CD4-positive, alpha-beta T cell treated with Interleukin-21 for 1 hour (primary cell): ENCODE results near the gene STRAP.
"Not testable (repeated sequence)": the region's sequence is repeated elsewhere in the genome, so short reads cannot be mapped to it uniquely, and the experiment has no call there.

Experiments used
- DNase-seq: peaks from one replicate; pipeline ENCODE4 v3.0.0-alpha.2; 2020

The STRAP gene

DNA sequence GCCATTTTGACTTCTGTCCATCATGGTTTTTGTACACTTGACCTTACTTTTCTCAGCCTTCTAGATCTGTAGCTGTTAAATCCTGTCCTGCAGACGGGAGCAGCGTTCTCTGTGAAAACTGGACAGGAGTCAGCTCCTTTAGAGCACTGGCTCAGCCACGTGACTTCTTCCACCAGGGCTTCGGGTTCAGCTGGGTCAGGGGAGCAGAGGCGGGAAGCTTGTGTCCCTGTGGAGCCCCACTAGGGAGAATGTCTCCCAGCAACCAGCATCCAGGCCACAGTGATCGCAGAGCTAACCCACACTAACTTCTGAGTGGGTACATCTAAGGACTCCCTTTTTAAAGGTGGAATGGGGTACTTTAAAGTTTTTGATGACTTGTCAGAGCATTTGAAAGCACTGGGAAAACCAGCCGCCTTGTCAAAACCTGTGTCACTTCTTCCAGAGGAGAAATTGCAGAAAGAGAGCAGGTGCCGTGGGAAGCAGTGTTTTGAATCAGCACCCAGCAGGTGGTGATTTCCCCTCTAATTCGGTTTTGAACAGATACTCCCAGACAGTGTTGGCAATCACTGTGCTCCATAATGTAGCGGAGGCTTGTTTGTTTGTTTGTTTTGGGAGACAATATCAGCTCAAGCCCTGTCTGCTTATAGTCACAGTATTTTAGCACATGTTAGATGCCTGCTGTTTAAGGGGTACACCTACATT lies 46.8 kb downstream of the STRAP start:
- DNase-seq: no peak

DNA sequence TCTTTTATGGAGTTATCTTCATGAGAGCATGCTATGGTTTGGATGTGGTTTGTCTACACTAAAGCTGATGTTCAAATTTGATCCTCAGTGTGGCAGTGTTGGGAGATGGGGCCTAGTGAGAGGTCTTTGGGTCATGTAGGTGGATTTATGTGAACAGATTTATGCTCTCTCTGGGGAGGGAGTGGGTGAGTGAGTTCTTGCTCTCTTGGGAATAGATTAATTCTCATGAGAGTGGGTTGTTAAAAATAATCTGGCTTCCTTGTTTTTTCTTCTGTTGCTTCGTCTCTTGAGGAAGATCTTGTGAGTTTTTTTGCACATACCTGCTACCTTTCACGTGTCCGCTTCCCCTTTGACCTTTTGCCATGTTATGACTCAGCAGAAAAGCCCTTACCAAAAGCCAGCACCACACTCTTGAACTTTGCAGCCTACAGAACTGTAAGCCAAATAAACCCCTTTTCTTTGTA lies 49.4 kb downstream of the STRAP start:
- DNase-seq: no peak

DNA sequence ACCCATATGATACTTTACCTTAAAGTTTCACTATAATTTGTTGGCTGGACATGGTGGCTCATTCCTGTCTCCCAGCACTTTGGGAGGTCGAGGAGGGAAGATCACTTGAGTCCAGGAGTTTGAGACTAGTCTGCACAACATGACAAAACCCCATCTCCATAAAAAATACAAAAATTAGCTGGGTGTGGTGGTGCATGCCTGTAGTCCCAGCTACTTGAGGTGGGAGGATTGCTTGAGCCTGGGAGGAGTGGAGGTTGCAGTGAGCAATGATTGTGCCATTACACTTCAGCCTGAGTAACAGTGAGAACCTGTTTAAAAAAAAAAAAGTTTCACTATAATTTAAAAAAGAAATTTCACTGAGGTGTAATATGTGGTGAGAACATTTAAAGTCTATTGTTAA lies 50.1 kb downstream of the STRAP start:
- DNase-seq: no peak

DNA sequence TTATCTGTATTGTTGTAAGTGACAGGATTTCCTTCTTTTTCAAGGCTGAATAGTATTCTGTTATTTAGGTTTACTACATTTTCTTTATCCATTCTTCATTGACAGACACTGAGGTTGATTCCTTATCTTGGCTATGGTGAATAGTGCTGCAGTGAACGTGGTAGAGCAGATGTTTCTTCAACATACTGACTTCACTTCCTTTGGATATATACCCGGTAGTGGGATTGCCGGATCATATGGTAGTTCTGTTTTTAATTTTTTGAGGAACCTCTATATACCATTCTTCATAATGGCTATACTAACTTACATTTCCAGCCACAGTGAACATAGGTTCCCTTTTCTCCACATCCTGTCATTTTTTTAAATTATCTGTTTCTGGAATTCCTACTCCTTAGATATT lies 50.8 kb downstream of the STRAP start:
- DNase-seq: no peak

DNA sequence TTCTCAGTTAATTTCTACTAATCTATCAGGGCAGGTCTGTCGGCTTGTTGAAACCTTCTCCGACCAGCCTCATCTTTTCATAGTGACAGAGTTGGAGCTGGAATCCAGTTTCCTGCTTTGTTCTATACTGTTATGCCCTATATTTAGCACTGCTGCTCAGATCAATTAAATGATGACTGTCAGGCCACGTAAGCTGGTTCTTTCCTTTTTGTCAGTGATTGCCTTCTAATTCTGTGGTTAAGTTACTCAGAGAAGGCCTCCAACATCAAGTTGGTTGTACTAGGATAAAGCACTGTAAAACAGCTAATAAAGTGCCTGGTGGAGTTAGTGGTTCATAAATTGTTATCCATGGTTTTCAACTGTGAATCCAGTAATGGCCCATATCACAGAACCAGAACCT lies 51.6 kb downstream of the STRAP start:
- DNase-seq: no peak

DNA sequence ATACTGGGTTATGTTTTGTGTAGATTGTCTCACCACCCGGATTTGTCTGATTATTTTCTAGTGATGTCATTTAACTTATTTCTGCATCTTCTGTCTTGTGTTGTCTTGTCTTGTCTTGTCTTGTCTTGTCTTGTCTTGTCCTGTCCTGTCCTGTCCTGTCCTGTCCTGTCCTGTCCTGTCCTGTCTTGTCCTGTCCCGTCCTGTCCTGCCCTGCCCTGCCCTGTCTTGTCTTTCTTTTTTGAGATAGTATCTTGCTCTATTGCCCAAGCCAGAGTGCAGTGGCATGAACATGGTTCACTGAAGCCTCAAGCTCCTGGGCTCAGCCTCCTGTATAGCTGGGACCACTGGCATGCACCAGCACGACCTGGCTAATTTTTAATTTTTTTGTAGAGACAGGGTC lies 54.6 kb downstream of the STRAP start:
- DNase-seq: no peak

DNA sequence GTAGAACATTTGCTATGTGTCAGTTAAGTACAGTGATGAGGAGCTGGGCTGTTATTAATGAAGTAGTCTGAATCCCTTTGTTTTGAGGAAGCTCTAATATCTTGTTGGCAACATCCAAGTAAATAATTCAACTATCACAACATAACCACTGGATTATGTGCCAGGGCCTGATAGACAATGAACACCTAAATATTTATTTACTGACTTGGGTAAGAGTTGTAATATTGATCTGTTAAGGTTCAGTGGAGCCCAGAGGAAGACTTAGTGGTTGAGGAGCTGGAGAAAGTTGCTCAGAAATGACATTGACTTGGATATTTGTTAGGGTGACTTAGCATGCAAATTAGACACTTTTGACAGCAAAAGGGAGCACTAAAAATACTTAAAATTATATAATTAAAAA lies 55.7 kb downstream of the STRAP start:
- DNase-seq: no peak

DNA sequence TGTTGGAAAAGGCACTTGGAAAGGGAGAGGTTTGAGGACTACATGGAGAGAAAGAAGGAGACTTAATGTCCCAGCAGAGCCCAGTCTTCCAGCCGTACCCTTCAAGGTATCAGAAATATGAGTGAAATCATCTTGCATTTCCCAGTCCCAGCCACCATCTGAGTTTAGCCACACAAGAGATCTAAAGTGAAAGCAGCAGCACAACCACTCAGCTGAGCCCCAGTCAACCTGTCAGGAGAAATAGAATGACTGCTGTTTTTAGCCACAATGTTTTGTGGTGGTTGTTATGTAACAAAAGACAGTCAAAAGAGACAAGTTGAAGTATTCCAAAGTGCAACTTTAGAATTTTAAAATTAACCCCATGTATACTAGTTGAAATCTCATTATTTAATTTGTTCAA lies 56.9 kb downstream of the STRAP start:
- DNase-seq: no peak

DNA sequence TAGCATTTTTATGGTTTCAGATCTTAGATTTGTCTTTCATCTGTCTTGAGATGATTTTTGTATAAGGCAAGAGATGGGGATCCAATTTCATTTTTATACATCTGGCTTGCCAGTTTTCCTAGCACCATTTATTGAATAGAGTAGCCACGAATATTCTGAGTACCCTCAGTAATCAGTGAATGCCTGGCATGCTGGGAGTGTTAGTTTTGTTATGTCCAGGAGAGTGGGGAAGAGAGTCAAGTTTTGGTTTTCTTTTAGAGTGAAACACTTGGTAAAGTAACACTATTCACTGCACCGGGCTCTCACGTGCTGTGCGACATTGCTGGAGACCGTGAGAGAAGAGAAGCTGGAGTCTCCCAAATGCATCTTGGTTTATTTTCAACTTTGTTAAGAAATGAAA lies 60.3 kb downstream of the STRAP start:
- no peak for DNase-seq

DNA sequence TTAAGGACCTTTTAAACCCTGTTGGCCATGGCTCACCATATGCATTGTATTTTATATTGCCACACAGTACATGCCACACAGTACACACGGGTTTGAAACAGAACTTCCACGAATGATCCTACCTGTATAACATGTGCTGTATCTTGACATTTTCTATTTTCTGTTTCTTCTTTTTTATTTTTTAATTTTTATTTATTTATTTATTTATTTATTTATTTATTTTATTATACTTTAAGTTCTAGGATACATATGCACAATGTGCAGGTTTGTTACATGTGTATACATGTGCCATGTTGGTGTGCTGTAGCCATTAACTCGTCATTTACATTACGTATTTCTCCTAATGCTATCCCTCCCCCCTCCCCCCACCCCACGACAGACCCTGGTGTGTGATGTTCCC lies 61.3 kb downstream of the STRAP start:
- DNase-seq: not testable (repeated sequence)

DNA sequence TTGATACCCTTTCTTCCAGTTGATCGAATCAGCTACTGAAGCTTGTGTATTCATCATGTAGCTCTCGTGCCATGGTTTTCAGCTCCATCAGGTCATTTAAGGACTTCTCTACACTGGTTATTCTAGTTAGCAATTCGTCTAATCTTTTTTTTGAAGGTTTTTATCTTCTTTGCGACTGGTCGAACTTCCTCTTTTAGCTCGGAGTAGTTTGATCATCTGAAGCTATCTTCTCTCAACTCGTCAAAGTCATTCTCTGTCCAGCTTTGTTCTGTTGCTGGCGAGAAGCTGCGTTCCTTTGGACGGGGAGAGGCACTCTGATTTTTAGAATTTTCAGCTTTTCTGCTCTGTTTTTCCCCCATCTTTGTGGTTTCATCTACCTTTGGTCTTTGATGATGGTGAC lies 66.3 kb downstream of the STRAP start:
- DNase-seq: not testable (repeated sequence)
